ENCODE data around the gene HOXA11.

The HOXA11 gene

GRCh38 chr7:27151341-27151930, 33.6 kb downstream of the HOXA11 start:
- Histone ChIP-seq H3K27ac (ENCODE audit: low read depth, low read length) (no peak overlapping the region), H3K9ac (ENCODE audit: low read length) (peak overlapping the region; percentile 57), H3K9me3 (ENCODE audit: control insufficient read depth, insufficient read depth, low read depth, low read length) (no peaks in the 10 kb centered on the region), H3K27me3 (ENCODE audit: control insufficient read depth, insufficient read depth, low read length) (peaks cover 100% of the 10 kb centered on the region), H3K4me1 (ENCODE audit: control insufficient read depth, insufficient read depth, low read length) (peaks cover 31% of the 10 kb centered on the region; the same call in 1 of the 2 replicates), H3K4me3 (ENCODE audit: low read depth, low read length) (peak overlapping the region; percentile 59), H3K36me3 (ENCODE audit: control insufficient read depth, insufficient read depth, low read length) (no peaks in the 10 kb centered on the region)

DNA sequence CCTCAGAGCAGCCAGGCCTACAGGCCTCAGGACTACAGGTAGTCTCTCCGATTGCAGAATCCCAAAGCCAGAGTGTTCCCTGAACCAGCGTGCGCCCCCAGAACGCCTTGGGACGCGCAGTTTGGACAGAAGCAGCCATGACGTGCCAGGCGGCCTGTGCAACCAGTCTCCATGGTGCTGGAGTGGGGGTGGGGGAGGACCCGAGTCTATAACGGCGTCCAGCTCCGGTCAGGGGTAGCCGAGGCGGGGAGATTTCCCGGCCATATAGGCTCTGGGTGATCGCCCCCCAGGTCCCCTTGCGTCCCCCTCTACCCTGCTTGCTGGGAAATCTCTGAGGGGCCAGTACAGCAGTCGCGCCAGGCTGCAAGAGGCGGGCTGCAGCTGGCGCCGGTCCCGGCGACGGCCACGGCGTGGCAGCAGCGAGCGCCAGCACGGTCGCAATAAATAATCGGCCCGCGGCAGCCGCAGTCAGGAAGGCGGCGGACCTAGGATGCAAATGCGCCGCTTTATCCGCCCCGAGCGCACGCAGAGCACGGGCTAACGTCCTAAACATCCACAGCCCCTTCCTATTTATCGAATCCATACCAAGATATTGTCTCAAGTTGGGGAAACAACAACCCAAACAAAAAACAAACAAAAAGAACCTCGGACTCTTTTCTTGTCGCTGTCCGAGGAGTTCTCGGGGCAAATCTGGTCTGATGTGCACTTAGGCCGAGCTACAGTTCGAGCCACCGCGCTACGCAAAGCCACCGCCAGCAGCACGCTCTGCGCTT, 34.3 kb downstream of the HOXA11 start:
- peak overlapping the region; percentile 59 for H3K4me3 ChIP-seq (ENCODE audit: low read depth, low read length)
- H3K4me1 ChIP-seq (ENCODE audit: control insufficient read depth, insufficient read depth, low read length) = peaks cover 31% of the 10 kb centered on the region; the same call in 1 of the 2 replicates
- no peak overlapping the region for H3K27ac ChIP-seq (ENCODE audit: low read depth, low read length)
- no peaks in the 10 kb centered on the region for H3K9me3 ChIP-seq (ENCODE audit: control insufficient read depth, insufficient read depth, low read depth, low read length)
- H3K27me3 ChIP-seq (ENCODE audit: control insufficient read depth, insufficient read depth, low read length) = peaks cover 100% of the 10 kb centered on the region
- H3K9ac ChIP-seq (ENCODE audit: low read length) = peak overlapping the region; percentile 57
- no peaks in the 10 kb centered on the region for H3K36me3 ChIP-seq (ENCODE audit: control insufficient read depth, insufficient read depth, low read length)

DNA sequence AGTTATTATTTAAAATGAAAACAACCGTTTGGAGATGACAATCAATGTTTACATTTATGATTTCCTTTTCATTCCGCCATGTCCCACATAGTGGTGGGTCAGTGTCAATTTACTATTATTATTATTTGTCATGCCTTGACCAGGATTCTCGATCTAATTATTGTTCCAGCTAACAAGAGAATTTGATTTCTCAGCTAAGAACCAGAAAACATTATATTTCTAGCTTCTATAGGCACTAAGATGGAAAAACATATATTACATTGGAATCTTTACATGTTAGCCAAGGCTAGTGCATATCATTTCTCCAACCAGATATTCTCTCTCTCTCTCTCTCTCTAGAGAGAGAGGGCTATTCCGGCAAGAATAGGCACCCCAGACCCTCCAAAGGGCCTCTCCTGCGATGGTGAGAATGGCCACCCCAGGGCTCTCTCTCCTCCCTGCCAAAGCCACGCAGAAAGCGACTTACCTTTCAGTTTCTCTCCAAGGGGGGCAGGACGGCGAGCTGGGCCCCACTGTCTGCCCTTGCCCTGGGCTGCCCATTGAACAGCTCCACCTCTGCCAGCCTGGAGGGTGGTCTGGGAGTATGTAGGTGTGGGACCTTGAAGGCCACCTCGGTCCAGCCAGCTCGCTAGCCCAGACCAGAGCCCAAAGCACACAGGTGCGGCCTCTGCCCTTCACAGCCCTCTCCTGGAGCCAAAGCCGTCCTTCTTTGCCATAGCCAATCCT, 35.0 kb downstream of the HOXA11 start:
- Histone ChIP-seq H3K27ac (ENCODE audit: low read depth, low read length) (no peak overlapping the region), H3K4me3 (ENCODE audit: low read depth, low read length) (peak overlapping the region; percentile 59), H3K9me3 (ENCODE audit: control insufficient read depth, insufficient read depth, low read depth, low read length) (no peaks in the 10 kb centered on the region), H3K9ac (ENCODE audit: low read length) (peak overlapping the region; percentile 57), H3K27me3 (ENCODE audit: control insufficient read depth, insufficient read depth, low read length) (peaks cover 100% of the 10 kb centered on the region), H3K36me3 (ENCODE audit: control insufficient read depth, insufficient read depth, low read length) (no peaks in the 10 kb centered on the region), H3K4me1 (ENCODE audit: control insufficient read depth, insufficient read depth, low read length) (peaks cover 25% of the 10 kb centered on the region; the same call in 1 of the 2 replicates)

DNA sequence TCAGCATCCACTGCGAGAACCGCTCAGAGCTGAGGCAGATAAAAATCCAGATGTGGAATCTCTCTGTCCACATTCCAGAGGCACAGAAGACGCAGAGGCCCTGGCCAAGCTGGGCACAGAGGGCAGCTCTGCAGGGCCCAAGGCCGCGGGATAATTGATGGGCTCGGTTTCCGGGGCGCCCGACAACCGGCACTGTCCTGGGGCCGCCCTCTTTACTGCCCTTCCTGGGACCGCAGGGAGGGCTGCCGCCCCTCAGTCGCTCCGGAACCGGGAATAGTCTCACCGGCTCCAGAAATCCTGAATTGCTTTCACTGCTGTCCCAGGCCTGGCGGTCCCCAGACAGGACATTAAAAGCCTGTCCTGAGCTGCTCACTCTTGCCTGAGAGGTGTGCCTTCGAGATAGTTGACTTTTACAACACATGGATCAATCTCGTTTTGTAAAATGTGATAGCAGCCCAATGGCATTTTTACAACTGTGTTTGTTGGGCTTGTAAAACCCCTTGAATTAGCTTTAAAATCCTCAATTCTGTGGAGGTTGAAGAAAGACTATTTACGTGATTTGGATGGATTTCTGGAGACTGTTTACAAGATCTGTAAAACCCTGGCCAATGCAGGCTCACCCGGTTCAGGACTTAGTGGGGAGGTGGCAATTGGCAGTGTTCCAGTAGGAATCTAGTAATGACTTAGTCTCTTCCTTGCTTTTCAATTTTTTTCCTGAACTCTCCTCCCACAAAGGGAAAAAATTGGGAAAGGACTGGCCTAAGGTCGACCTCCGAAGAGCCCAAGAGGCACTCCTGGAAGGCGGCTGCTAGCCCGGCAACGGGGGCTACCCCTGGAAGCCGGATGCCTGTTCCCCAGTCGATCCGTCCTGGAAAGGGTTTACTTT, 36.0 kb downstream of the HOXA11 start:
- peak overlapping the region; percentile 59; the same call in 1 of the 2 replicates for H3K4me3 ChIP-seq (ENCODE audit: low read depth, low read length)
- no peak overlapping the region; the same call in 1 of the 2 replicates for H3K27ac ChIP-seq (ENCODE audit: low read depth, low read length)
- H3K36me3 ChIP-seq (ENCODE audit: control insufficient read depth, insufficient read depth, low read length) = no peaks in the 10 kb centered on the region
- peaks cover 25% of the 10 kb centered on the region; the same call in 1 of the 2 replicates for H3K4me1 ChIP-seq (ENCODE audit: control insufficient read depth, insufficient read depth, low read length)
- no peaks in the 10 kb centered on the region for H3K9me3 ChIP-seq (ENCODE audit: control insufficient read depth, insufficient read depth, low read depth, low read length)
- peak overlapping the region; percentile 54 for H3K9ac ChIP-seq (ENCODE audit: low read length)
- H3K27me3 ChIP-seq (ENCODE audit: control insufficient read depth, insufficient read depth, low read length) = peaks cover 100% of the 10 kb centered on the region

DNA sequence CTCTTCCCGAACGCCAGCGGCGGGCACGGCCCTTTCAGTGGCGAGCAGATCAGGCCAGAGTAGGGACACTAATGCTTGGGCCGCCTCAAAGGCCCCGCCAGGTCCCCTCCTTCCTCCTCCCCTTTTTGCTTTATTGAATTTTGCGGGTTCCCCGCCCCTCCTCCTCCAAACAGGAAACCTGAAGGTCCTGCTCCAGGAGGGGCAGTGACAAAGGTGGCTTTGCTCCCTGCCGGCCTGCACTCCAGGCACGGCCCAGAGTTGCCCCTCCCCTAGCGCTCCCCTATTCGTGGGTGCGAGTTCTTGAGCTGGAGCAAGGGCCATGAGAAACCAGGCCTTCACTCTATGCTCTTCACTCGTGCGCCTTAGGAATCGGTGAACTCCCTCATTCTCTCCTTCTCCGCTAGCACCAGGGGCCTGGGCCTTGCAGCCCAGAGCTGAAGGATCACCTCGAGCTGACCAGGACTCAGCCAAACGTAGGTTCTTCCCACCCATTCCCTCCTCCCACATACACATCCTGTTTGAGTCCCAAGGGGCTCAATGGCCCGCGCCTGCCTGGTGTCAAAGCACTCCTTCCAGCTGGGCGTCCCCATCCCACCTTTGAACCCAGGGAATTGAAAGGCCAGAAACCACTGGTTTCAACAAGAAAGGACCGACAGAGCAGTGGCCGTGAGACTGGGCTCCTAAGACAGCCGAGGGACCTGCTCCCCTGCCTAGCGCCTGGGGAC, 36.8 kb downstream of the HOXA11 start:
- Histone ChIP-seq H3K4me3 (ENCODE audit: low read depth, low read length) (peak overlapping the region; percentile 48), H3K9me3 (ENCODE audit: control insufficient read depth, insufficient read depth, low read depth, low read length) (no peaks in the 10 kb centered on the region), H3K36me3 (ENCODE audit: control insufficient read depth, insufficient read depth, low read length) (no peaks in the 10 kb centered on the region), H3K27ac (ENCODE audit: low read depth, low read length) (no peak overlapping the region; the same call in 1 of the 2 replicates), H3K9ac (ENCODE audit: low read length) (peak overlapping the region; percentile 54), H3K27me3 (ENCODE audit: control insufficient read depth, insufficient read depth, low read length) (peaks cover 100% of the 10 kb centered on the region), H3K4me1 (ENCODE audit: control insufficient read depth, insufficient read depth, low read length) (peaks cover 27% of the 10 kb centered on the region; the same call in 1 of the 2 replicates)

GRCh38 chr7:27147199-27148030, 37.6 kb downstream of the HOXA11 start, which contains the start of gene HOXA6:
TSS of gene HOXA6 (minus strand) at chr7:27147774. CDS start at chr7:27147749, 25 bp downstream.
- Histone ChIP-seq H3K4me3 (ENCODE audit: low read depth, low read length) (peak within 1 kb of the TSS; percentile 48), H3K4me1 (ENCODE audit: control insufficient read depth, insufficient read depth, low read length) (peaks cover 30% of the 10 kb centered on the region; the same call in 1 of the 2 replicates), H3K36me3 (ENCODE audit: control insufficient read depth, insufficient read depth, low read length) (no peaks in the 10 kb centered on the region), H3K27ac (ENCODE audit: low read depth, low read length) (no peak within 1 kb of the TSS; the same call in 1 of the 2 replicates), H3K27me3 (ENCODE audit: control insufficient read depth, insufficient read depth, low read length) (peaks cover 100% of the 10 kb centered on the region), H3K9me3 (ENCODE audit: control insufficient read depth, insufficient read depth, low read depth, low read length) (no peaks in the 10 kb centered on the region), H3K9ac (ENCODE audit: low read length) (peak within 1 kb of the TSS; percentile 71)

DNA sequence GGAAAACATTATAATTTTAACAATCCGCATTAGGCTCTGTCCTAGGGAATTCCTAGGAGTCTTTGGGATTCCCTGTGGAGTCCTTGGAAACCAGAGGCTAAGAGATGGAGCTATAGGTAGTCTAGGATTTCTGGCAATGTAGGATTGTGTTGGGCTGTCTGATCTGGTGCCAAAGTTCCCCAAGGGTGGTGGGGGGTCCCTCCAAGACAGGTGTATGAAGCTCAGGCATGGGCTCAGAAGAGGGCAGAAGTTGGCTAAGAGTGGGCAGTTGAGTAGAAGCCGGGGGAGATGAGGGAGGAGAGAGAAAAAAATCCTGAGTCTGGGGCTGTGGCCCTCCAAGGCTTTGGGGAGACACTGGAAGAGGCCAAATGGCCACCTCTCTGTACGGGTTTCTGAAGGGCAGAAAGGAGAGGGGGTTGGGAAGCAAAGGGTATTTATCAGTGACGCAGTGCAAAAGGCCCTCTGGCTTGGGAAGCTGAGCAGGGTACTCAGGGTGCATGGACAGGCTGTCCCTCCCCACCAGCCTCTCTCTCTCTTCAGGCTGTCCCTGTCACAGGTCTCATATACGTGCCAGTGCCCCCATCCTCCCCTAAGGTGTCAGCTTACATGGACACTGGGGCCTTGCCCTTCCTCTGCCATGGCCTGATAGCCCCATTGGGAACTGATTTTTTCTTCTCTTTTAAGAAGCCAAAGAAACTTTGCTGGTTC, 38.4 kb downstream of the HOXA11 start:
- Histone ChIP-seq H3K27me3 (ENCODE audit: control insufficient read depth, insufficient read depth, low read length) (peaks cover 100% of the 10 kb centered on the region), H3K27ac (ENCODE audit: low read depth, low read length) (no peak overlapping the region), H3K4me1 (ENCODE audit: control insufficient read depth, insufficient read depth, low read length) (peaks cover 29% of the 10 kb centered on the region; the same call in 1 of the 2 replicates), H3K36me3 (ENCODE audit: control insufficient read depth, insufficient read depth, low read length) (no peaks in the 10 kb centered on the region), H3K9ac (ENCODE audit: low read length) (peak overlapping the region; percentile 71), H3K9me3 (ENCODE audit: control insufficient read depth, insufficient read depth, low read depth, low read length) (no peaks in the 10 kb centered on the region), H3K4me3 (ENCODE audit: low read depth, low read length) (peak overlapping the region; percentile 46; the same call in 1 of the 2 replicates)

DNA sequence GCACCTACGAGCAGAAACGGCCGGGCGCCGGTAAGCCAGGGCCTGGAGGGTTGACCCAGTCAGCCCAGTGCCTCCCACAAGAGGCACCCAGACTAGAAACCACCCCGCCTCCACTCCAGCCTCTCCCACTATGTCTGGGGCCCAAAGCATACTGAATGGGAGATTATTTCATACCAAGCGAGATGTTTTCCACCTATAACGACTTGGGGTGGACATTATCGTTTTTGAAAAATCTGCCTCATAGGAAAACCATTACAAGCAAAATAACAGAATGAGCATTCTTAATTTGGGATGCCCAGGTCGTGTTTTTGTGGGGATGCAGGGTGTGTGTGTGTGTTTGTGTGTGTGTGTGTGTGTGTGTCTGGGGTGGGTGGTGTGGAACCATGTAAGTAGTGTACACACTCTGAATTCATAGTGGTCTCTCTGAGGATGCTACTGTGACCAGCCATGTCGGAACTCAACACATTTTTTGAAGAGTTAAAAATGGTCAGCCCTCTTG, 39.1 kb downstream of the HOXA11 start:
- Histone ChIP-seq H3K4me1 (ENCODE audit: control insufficient read depth, insufficient read depth, low read length) (peaks cover 22% of the 10 kb centered on the region; the same call in 1 of the 2 replicates), H3K27me3 (ENCODE audit: control insufficient read depth, insufficient read depth, low read length) (peaks cover 100% of the 10 kb centered on the region), H3K9ac (ENCODE audit: low read length) (peak overlapping the region; percentile 71), H3K9me3 (ENCODE audit: control insufficient read depth, insufficient read depth, low read depth, low read length) (no peaks in the 10 kb centered on the region), H3K27ac (ENCODE audit: low read depth, low read length) (no peak overlapping the region), H3K36me3 (ENCODE audit: control insufficient read depth, insufficient read depth, low read length) (no peaks in the 10 kb centered on the region), H3K4me3 (ENCODE audit: low read depth, low read length) (no peak overlapping the region)

All from HUES6 (cell line).